GM12878 (cell line): ENCODE data around the gene MYO16. TPM values are rescaled to one million over a fixed set of nuclear protein-coding genes. Genes with fewer than 3 reads are reported as not detected.

Source experiments
- ATAC-seq: fragments of 200-7000 bp; cut with Tn5 transposase; 3 replicates; pipeline ENCODE4 v1.9.1; 2020; ENCODE audit warnings: mild to moderate bottlenecking, moderate library complexity
- BruUV-seq: library from RNA; stranded (reverse); fragments of 400-500 nt; replicated peaks from 2 replicates; lab custom pipeline; 2021; lab: Mats Ljungman, UMichigan
- CTCF ChIA-PET: fragments of 300-600 bp; sonication (Branson Sonifier 250); formaldehyde crosslinking; extraction: SDS; loops from one replicate; lab custom pipeline; 2021; ENCODE audit warnings: inconsistent platforms; lab: Yijun Ruan, JAX
- POLR2A ChIA-PET: fragments of 350-600 bp; formaldehyde crosslinking; extraction: SDS; loops from one replicate; lab custom pipeline; 2021; ENCODE audit warnings: inconsistent platforms; lab: Charles Lee
- RAD21 ChIA-PET: fragments of 300-600 bp; sonication (Branson Sonifier 250); formaldehyde crosslinking; loops from one replicate; lab custom pipeline; 2023; ENCODE audit warnings: antibody characterized with exemption; ENCODE audit not compliant: unreplicated experiment; lab: Charles Lee
- SMC1A ChIA-PET: fragments of 300-600 bp; sonication (Branson Sonifier 250); formaldehyde crosslinking; loops from one replicate; lab custom pipeline; 2023; ENCODE audit not compliant: unreplicated experiment, uncharacterized antibody; lab: Charles Lee
- DNase-seq: peaks from one replicate; pipeline ENCODE4 v3.0.0-alpha.2; 2011; ENCODE audit warnings: low read depth, low spot score
- FAIRE-seq: peaks from 3 replicates; lab custom pipeline; 2011; peaks lifted over from hg19 to GRCh38; lab: Jason Lieb, UNC
- H2AFZ ChIP-seq: 2 replicates; pipeline ENCODE4 v1.6.0; 2011; ENCODE audit warnings: low read depth, low read length, control low read depth; ENCODE audit not compliant: control insufficient read depth
- H3K27ac ChIP-seq: 2 replicates; pipeline ENCODE4 v1.5.1; 2011; ENCODE audit warnings: control low read depth; ENCODE audit not compliant: control insufficient read depth, insufficient read depth
- H3K27me3 ChIP-seq, 2 experiments: replicated peaks in 1 of 2; 2 replicates each; pipeline versions ENCODE4 v1.6.0 to v1.6.1; 2011; ENCODE audit warnings: low read length in 1 of 2; ENCODE audit not compliant: control insufficient read depth in 2 of 2, insufficient read depth in 2 of 2
- H3K36me3 ChIP-seq, 2 experiments: 2 replicates each; pipeline ENCODE4 v1.5.1; 2011; ENCODE audit warnings: low read length in 1 of 2; ENCODE audit not compliant: control insufficient read depth in 2 of 2, insufficient read depth in 2 of 2
- H3K4me1 ChIP-seq: 2 replicates; pipeline ENCODE4 v1.6.1; 2011; ENCODE audit warnings: mild to moderate bottlenecking, low read length, moderate library complexity, mixed read lengths; ENCODE audit not compliant: control insufficient read depth, insufficient read depth
- H3K4me2 ChIP-seq: 2 replicates; pipeline ENCODE4 v1.6.0; 2011; ENCODE audit warnings: control low read depth; ENCODE audit not compliant: control insufficient read depth, insufficient read depth
- H3K4me3 ChIP-seq: fragments of 200-600 bp; sonication (generic); 2 replicates; pipeline ENCODE4 v1.5.1; 2016
- H3K79me2 ChIP-seq: 2 replicates; pipeline ENCODE4 v1.6.0; 2011; ENCODE audit warnings: low read length; ENCODE audit not compliant: control insufficient read depth, insufficient read depth
- H3K9ac ChIP-seq: 2 replicates; pipeline ENCODE4 v1.8.0; 2011; ENCODE audit warnings: low read length, control low read depth, mixed read lengths; ENCODE audit not compliant: control insufficient read depth, insufficient read depth
- H3K9me3 ChIP-seq: replicated peaks from 3 replicates; pipeline ENCODE4 v1.5.1; 2011; ENCODE audit warnings: mild to moderate bottlenecking, low read length; ENCODE audit not compliant: control insufficient read depth, insufficient read depth
- H4K20me1 ChIP-seq: 2 replicates; pipeline ENCODE4 v1.6.0; 2011; ENCODE audit not compliant: control insufficient read depth, insufficient read depth
- BHLHE40 ChIP-seq, 2 experiments: fragments of 450-650 bp in 1 of 2; IDR thresholded peaks; 2 replicates each; pipeline ENCODE4 v1.6.1; 2011 to 2017; ENCODE audit warnings: low read depth in 2 of 2, borderline replicate concordance in 1 of 2, improper control_type of control experiment in 1 of 2, low read length in 1 of 2, mild to moderate bottlenecking in 1 of 2
- BMI1 ChIP-seq: fragments of 450-650 bp; IDR thresholded peaks from 2 replicates; pipeline ENCODE4 v1.6.1; 2016; ENCODE audit warnings: mild to moderate bottlenecking, moderate library complexity, borderline replicate concordance
- CBFB ChIP-seq: IDR thresholded peaks from 2 replicates; pipeline ENCODE4 v1.6.1; 2016; ENCODE audit warnings: antibody characterized with exemption, low read depth
- E2F4 ChIP-seq: IDR thresholded peaks from 2 replicates; pipeline ENCODE4 v1.6.1; 2012; ENCODE audit warnings: low read depth, low read length, improper control_type of control experiment
- E2F8 ChIP-seq: fragments of 450-650 bp; IDR thresholded peaks from 2 replicates; pipeline ENCODE4 v1.6.1; 2018; ENCODE audit warnings: mild to moderate bottlenecking, low read depth, moderate library complexity; ENCODE audit not compliant: partially characterized antibody
- E4F1 ChIP-seq: fragments of 450-650 bp; IDR thresholded peaks from 2 replicates; pipeline ENCODE4 v1.6.1; 2018; ENCODE audit warnings: borderline replicate concordance, mild to moderate bottlenecking; ENCODE audit not compliant: partially characterized antibody
- EP300 ChIP-seq, 2 experiments: fragments of 150-350 bp in 1 of 2; IDR thresholded peaks; 2 replicates each; pipeline ENCODE4 v1.6.1; 2011 to 2012; ENCODE audit warnings: low read depth in 2 of 2, low read length in 2 of 2, borderline replicate concordance in 1 of 2, improper control_type of control experiment in 1 of 2, inconsistent platforms in 1 of 2; ENCODE audit not compliant: control insufficient read depth in 1 of 2
- ESRRA ChIP-seq: IDR thresholded peaks from 2 replicates; pipeline ENCODE4 v1.6.1; 2012; ENCODE audit warnings: mild to moderate bottlenecking, low read length, improper control_type of control experiment
- ETV6 ChIP-seq, 2 experiments: fragments of 450-650 bp in 1 of 2; IDR thresholded peaks in 1 of 2; conservative IDR thresholded peaks in 1 of 2; 2 replicates each; pipeline ENCODE4 v1.6.1; 2014; ENCODE audit warnings: antibody characterized with exemption in 1 of 2, borderline replicate concordance in 1 of 2, low read depth in 1 of 2, mild to moderate bottlenecking in 1 of 2, moderate library complexity in 1 of 2
- FOXM1 ChIP-seq: IDR thresholded peaks from 2 replicates; pipeline ENCODE4 v1.6.1; 2012; ENCODE audit warnings: low read depth, mild to moderate bottlenecking, inconsistent platforms, low read length, moderate library complexity
- HDAC6 ChIP-seq: fragments of 200-600 bp; sonication (generic); IDR thresholded peaks from one replicate; pipeline ENCODE4 v1.8.0; 2017; ENCODE audit warnings: antibody characterized with exemption; ENCODE audit not compliant: unreplicated experiment
- IKZF2 ChIP-seq, 2 experiments: fragments of 450-650 bp; IDR thresholded peaks; 2 replicates each; pipeline ENCODE4 v1.6.1; 2017; ENCODE audit warnings: mild to moderate bottlenecking in 2 of 2, moderate library complexity in 2 of 2
- MLLT1 ChIP-seq: fragments of 450-650 bp; IDR thresholded peaks from 2 replicates; pipeline ENCODE4 v1.6.1; 2016; ENCODE audit warnings: mild to moderate bottlenecking
- NR2F1 ChIP-seq: fragments of 450-650 bp; conservative IDR thresholded peaks from 2 replicates; pipeline ENCODE4 v1.6.1; 2017; ENCODE audit warnings: mild to moderate bottlenecking
- WGBS: methylation state at CpG from one replicate; pipeline ENCODE4 v1.1.6; 2016; ENCODE audit warnings: low lambda C conversion rate; ENCODE audit not compliant: insufficient replicate concordance, insufficient coverage; ENCODE audit errors: missing lambda C conversion rate; 5-methylcytosine and 5-hydroxymethylcytosine counted together
- in situ Hi-C: fragments of 300-500 bp; cut with MboI; formaldehyde crosslinking; loops from 9 replicates; pipeline ENCODE4 v1.14.3; 2018; ENCODE audit warnings: mixed read lengths
- intact Hi-C: fragments of 100-400 bp; cut with micrococcal nuclease; formaldehyde crosslinking; loops from one replicate; pipeline ENCODE4 v1.14.2; 2022; ENCODE audit not compliant: unreplicated experiment
- polyA plus RNA-seq, 11 experiments: library from polyadenylated mRNA; depleted of rRNA in 4 of 11; unstranded in 6 of 11; stranded (reverse) in 5 of 11; fragments of >200 nt; fragmentation: Nextera tagmentation in 4 of 11; fragmentation: Illumina TruSeq in 1 of 11; extraction: Ambion mirVana in 4 of 11; extraction: Trizol in 1 of 11; gene quantifications; 1 replicate in 1 of 11; 2 replicates in 10 of 11; pipeline versions ENCODE4 v1.2.1 to v1.2.3, GENCODE V29; 2011 to 2016; ENCODE audit warnings: inconsistent platforms in 2 of 11, missing spikeins in 2 of 11, low read depth in 1 of 11
- total RNA-seq, 4 experiments: library from RNA; depleted of rRNA in 3 of 4; stranded (reverse); fragments of >200 nt in 3 of 4; fragmentation: Illumina TruSeq in 1 of 4; extraction: Trizol in 1 of 4; gene quantifications; 2 replicates each; pipeline versions ENCODE4 v1.2.1 to v1.2.3, GENCODE V29; 2013 to 2021

Gene MYO16
- total and polyA plus RNA-seq, 10 of the 15 experiments (the other 5 are each of a cell fraction or from before 2014, with no cell fraction given) = under 0.01 to 1.7 (median 0.05) TPM; not detected in 4

- TF ChIP-seq BMI1 (no peak), CBFB (no peak), E4F1 (no peak), ESRRA (no peak)
Observed at GRCh38 chr13:109205315-109205714, 575.9 kb downstream of the MYO16 start (continued).

- H2AFZ ChIP-seq = no peak overlapping the region
- BruUV-seq = no TSS peak
- no peaks in the 10 kb centered on the region for H4K20me1 ChIP-seq
- DNase-seq = no peak
- in situ Hi-C loops = no loop called here
- CTCF ChIA-PET = no interaction called here
- H3K4me2 ChIP-seq = no peak overlapping the region
- POLR2A ChIA-PET = interaction anchor here (1.1 kb wide), 1 partner anchor 8 kb away, joined by 3 read pairs; no protein-coding TSS in a partner anchor
- no peak for FAIRE-seq
- no peaks in the 10 kb centered on the region for H3K4me1 ChIP-seq
- no peak overlapping the region for H3K27ac ChIP-seq
- H3K79me2 ChIP-seq = no peaks in the 10 kb centered on the region
- SMC1A ChIA-PET = interaction anchor here (1.8 to 3.8 kb wide), 2 partner anchors 11 to 59 kb away, joined by 3 to 12 read pairs; no protein-coding TSS in a partner anchor
- H3K9me3 ChIP-seq = no peaks in the 10 kb centered on the region
- H3K9ac ChIP-seq = no peak overlapping the region
- RAD21 ChIA-PET = no interaction called here
- WGBS = 19% methylated on average over 7 of the region's 7 CpGs
- no peaks in the 10 kb centered on the region for H3K36me3 ChIP-seq
- H3K27me3 ChIP-seq = no peaks in the 10 kb centered on the region
- ATAC-seq = no peak
- no peak overlapping the region for H3K4me3 ChIP-seq
- intact Hi-C loops = no loop called here
- TF ChIP-seq NR2F1 = no peak
- no peak for TF ChIP-seq BHLHE40 (IDR thresholded peaks at IDR 0.05; ENCODE audit: borderline replicate concordance in 1 of 2, low read depth in 2 of 2, low read length in 1 of 2)
- no peak for TF ChIP-seq E2F4
- no peak for TF ChIP-seq EP300 (IDR thresholded peaks at IDR 0.05; ENCODE audit: borderline replicate concordance in 1 of 2, control insufficient read depth in 1 of 2, low read depth in 2 of 2, low read length in 2 of 2)
- TF ChIP-seq E2F8 = no peak
- TF ChIP-seq ETV6 (conservative IDR thresholded peaks at IDR 0.05 in 1 of 2, IDR thresholded peaks at IDR 0.05 in 1 of 2; ENCODE audit: borderline replicate concordance in 1 of 2, low read depth in 1 of 2) = no peak
- TF ChIP-seq HDAC6 = no peak
- no peak for TF ChIP-seq FOXM1
- no peak for TF ChIP-seq MLLT1
- no peak for TF ChIP-seq IKZF2 (IDR thresholded peaks at IDR 0.05)
Observed at GRCh38 chr13:109206616-109207015, 577.2 kb downstream of the MYO16 start.
